ENCODE measurements around the gene CNTN5.

CNTN5 gene

DNA sequence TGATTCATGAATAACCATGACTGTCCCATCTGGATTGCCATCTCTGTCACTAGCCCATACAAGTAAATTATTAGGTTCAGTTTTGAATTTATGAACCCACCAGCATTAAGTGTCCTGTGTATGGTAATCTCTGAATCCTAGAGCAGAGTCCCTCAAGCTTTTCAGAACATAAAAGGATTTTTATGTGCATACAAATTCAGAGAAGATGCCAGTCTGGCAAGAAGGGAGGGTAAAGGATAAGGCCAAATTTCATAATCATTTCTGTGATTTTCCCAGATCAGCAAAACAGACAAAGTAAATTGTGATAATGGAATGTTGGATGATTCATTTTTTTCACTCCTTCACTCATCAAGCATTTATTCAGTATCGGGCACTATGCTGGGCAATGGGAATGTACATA lies 1295.2 kb downstream of the CNTN5 start:
- H3K4me3 ChIP-seq (ENCODE audit: low read length) = no peak overlapping the region
- no peak for TF ChIP-seq ZNF274 (IDR thresholded peaks at IDR 0.05; ENCODE audit: low read depth, low read length)

DNA sequence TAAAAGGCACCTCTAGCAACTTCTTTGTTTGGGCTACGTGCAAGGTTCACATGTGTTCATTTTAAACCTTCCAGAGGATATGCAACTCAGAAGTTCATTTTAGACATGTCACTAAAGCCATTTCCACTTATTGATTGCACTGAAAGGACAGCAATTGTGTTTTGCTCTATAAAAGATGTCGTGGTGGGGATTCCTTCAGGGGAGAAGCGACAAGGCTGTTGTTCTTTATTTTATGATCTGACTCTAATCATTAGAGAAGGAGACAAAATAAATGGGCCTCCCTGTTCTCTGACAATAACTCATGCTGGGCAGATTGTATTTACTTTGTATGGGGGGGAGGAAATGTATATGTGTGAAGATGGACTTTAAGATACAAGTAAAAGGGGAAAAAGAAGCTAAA lies 1296.2 kb downstream of the CNTN5 start:
- no peak overlapping the region for H3K4me3 ChIP-seq (ENCODE audit: low read length)
- no peak for TF ChIP-seq ZNF274 (IDR thresholded peaks at IDR 0.05; ENCODE audit: low read depth, low read length)

DNA sequence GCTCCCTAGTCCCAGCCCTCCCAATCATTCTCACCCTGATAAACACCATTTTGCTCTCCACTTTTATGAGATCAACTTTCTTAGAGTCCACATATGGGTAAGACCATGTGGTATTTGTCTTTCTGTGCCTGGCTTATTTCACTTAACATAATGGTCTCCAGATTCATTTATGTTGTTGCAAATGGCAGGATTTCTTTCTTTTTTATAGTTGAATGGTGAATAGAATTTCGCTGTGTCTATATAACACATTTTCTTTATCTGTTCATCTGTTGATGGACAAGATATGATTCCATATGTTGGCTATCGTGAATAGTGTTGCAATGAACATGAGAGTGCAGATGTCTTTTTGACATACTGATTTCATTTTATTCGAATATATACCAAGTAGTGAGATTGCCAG lies 1298.9 kb downstream of the CNTN5 start:
- no peak overlapping the region for H3K4me3 ChIP-seq (ENCODE audit: low read length)
- TF ChIP-seq ZNF274 (IDR thresholded peaks at IDR 0.05; ENCODE audit: low read depth, low read length) = no peak

DNA sequence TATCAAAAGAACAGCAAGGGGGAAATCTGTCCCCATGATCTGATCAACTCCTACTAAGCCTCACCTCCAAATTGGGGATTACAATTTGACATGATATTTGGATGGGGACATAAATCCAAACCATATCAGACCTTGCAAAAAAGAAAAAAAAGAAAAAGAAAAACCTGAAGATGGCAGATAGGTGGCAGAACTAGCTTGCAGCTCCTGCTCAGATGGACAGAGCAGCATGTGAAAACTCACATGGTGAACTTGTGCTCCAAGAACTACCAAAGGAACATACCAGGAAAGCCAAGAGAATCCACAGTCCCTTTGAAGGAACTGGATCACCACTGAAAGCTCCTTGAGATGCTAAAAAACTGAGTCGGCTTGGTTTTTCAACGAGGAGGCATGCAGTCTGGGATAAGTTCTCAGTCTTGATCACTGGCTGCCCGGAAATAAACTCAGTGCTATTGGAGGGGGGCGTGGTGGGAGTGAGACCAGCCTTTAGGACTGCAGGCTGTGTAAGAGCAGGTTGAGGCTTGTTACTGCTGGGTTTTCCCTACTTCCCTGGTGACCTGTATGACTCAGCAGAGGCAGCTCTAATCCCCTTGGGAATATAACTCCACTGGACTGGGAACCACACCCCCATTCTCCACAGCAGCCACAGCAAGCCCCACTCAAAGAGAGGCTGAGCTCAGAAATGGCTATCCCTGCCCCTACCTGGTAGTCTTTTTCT lies 1308.0 kb downstream of the CNTN5 start:
- H3K4me3 ChIP-seq (ENCODE audit: low read length) = no peak overlapping the region
- TF ChIP-seq ZNF274 (IDR thresholded peaks at IDR 0.05; ENCODE audit: low read depth, low read length) = no peak

DNA sequence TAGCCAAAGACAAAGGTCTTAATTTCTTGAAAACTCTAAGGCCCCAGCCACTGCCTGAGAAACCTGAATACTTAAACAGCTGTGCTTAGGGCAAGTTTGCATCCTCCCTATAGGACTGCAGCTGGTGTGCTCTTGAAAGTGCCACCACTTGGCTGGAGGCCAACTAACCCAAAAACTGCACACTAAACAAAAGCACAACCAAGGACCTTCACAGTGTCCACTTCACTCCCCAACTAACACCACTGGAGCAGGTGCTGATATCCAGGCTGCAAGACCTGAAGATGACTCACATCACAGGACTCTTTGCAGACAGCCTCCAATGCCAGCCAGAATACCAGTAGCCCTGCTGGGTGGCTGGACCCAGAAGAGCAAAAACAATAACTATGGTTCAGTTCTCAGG lies 1308.6 kb downstream of the CNTN5 start:
- no peak for TF ChIP-seq ZNF274 (IDR thresholded peaks at IDR 0.05; ENCODE audit: low read depth, low read length)

DNA sequence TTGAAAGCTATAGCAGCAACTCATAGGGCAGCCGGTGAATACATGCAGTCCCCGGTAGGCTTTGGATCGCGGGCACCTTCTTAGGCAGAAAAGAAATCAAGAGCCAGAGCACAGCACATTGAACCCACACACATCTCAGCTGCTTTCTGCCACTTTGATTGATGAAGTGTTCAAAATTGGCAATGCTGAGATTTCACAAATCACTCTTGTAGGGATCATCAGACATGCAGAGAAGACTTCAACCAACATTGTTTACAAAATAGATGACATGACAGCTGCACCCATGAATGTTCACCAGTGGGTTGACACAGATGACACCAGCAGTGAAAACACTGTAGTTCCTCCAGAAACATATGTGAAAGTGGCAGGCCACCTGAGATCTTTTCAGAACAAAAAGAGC lies 1316.1 kb downstream of the CNTN5 start:
- H3K4me3 ChIP-seq (ENCODE audit: low read length) = no peak overlapping the region
- no peak for TF ChIP-seq ZNF274 (IDR thresholded peaks at IDR 0.05; ENCODE audit: low read depth, low read length)

More for the DNA sequence above, 1308.6 kb downstream of the CNTN5 start:
- H3K4me3 ChIP-seq (ENCODE audit: low read length) = no peak overlapping the region

DNA sequence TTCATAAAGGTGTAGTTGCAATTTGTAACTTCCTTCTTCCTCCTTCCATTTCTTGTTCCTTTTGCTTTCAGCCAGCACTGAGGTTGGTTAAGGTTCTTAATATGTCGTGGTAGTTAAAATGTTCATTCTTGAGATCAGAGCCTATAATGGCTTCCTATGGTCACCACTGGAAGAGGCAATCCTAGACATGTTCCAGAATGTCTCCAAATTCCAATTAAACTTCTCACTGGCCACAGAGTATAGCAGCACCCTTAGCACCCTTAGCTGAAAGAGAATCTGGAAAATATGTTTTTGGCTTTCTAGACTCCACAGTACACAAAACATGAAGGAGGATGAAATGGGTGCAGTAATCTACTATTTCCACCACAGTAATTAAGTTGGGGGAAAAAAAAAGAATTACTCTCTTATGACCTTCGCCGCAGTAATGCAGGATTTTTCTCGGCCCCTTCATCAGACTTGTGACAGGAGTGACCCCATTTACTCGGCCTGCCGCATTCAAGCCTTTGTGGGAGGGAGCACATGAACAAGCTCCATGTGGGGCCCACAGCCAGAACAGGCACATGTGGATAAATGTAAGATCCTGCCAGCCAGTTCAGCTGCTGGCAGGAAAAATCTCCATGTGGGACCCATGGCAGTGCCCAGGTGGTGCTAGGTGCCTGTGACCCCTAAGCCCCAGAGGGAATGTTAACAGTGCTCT lies 1317.5 kb downstream of the CNTN5 start:
- no peak overlapping the region for H3K4me3 ChIP-seq (ENCODE audit: low read length)
- no peak for TF ChIP-seq ZNF274 (IDR thresholded peaks at IDR 0.05; ENCODE audit: low read depth, low read length)

DNA sequence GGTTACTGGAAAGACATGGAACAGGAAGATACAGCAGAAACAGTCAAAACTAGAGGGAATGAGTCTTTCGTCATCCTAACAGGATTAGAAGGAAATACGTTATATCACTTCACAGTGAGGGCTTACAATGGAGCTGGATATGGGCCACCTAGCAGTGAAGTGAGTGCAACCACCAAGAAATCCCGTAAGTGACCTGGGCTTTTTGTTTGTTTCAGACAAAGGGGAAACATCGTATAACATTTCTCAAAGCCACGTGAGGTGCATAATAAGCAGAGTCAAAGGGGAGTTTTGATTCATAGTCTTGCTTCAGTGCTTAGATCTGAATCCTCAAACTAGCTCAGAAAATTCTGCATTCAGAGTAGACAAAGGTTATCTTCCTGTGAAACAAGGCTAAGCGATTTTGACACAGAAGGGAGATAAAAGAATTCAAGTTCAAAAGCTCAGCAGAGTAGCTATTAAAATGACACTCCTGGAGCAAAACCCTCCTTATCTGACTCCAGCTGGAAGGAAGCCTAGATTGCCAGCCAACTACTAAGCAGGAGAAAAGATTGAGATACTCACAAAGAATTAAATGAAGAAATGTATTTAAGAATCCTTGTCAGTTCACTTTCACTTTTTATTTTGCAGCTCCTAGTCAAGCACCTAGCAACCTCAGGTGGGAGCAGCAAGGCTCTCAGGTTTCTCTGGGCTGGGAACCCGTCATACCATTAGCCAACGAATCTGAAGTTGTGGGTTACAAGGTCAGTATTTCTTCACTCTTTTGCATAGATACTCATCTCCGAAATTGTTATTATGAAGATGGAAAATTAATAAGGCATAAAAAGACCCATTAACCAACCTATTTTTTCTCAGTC lies 1319.9 kb downstream of the CNTN5 start:
- H3K4me3 ChIP-seq (ENCODE audit: low read length) = no peak overlapping the region
- TF ChIP-seq ZNF274 (IDR thresholded peaks at IDR 0.05; ENCODE audit: low read depth, low read length) = no peak

DNA sequence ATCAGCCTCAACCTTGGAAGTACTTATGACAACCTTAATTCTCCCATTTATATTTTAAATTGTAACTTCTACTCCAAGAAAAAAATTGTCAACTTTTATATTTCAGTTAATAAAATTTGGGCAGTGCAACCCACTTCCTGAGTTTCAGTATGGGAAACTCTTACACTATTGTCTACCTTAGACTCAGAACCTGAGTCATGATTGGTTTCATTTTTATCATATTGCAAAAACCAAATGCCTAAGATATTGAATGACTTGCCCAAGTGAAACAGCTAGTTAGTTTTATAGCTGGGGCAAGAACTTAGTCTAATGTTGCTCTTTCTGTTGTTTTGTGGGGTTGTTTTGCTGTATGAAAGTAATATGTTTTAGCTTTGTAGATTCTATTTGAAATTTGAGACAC lies 1332.3 kb downstream of the CNTN5 start:
- TF ChIP-seq ZNF274 (IDR thresholded peaks at IDR 0.05; ENCODE audit: low read depth, low read length) = no peak
- no peak overlapping the region for H3K4me3 ChIP-seq (ENCODE audit: low read length)

DNA sequence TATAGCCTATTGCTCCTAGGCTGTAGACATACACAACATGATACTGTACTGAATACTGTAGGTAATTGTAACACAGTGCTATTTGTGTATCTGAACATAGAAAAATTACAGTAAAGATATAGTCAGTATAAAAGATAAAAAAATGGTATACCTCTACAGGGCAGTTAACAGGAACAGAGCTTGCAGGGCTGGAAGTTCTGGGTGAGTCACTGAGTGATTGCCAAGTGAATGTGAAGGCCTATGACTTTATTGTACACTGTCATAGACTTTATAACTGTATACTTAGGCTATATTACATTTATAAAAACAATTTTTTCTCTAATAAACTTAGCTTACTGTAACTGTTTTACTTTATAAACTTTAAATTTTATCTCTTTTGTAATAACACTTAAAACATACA lies 1334.0 kb downstream of the CNTN5 start:
- H3K4me3 ChIP-seq (ENCODE audit: low read length) = no peak overlapping the region
- TF ChIP-seq ZNF274 (IDR thresholded peaks at IDR 0.05; ENCODE audit: low read depth, low read length) = no peak

DNA sequence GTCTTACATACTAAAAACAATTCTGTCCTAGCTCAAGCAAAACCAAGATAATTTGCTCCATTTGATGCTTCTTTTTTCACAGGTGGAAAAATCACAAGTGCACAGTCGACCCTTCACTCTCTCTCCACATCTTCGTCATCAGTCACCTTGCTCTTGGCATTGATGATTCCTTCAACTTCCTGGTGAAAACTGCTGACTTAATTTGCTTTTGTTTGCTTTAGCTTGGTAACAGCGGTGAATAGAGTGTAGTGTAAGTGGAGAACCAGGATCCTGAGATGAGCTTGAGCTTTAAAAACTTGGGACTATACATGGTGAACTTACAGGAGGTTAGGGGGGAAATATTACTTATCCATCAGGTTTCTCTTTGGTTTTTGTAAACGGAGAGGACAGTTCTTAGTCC lies 1335.3 kb downstream of the CNTN5 start:
- H3K4me3 ChIP-seq (ENCODE audit: low read length) = no peak overlapping the region
- no peak for TF ChIP-seq ZNF274 (IDR thresholded peaks at IDR 0.05; ENCODE audit: low read depth, low read length)

DNA sequence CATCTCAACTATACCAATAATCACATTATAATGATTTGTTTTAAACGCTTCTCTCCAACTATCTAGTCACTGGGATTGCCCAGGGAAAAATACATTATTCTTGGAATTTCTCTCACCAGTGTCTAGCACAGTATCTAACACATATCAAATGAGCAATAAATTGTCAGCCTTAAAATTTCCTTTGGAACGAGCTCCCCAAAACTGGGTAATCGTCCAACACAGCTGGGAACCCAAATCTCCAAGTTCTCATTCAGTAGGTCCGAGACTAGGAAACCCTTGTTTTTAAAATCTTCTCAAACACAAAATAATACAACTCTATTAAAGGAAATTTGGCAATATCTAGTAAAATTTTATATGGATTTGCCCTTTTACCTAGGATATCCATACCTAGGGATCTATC lies 1338.5 kb downstream of the CNTN5 start:
- TF ChIP-seq ZNF274 (IDR thresholded peaks at IDR 0.05; ENCODE audit: low read depth, low read length) = no peak
- H3K4me3 ChIP-seq (ENCODE audit: low read length) = no peak overlapping the region

DNA sequence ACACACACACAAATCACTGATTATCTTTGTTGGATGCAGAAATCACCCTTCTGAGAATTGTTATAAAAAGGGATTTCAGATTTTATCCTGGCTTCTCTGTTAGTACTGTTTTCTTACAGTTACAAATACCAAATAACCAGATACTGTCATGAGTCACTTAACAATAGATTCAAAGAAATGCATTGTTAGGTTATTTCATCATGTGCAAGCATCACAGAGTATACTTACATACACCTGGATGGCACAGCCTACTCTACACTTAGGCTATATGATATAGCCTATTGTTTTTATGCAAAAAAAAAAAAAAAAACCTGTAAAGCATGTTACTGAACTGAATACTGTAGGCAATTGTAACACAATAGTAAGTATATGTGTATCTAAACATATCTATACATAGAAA lies 1347.1 kb downstream of the CNTN5 start:
- H3K4me3 ChIP-seq (ENCODE audit: low read length) = no peak overlapping the region
- no peak for TF ChIP-seq ZNF274 (IDR thresholded peaks at IDR 0.05; ENCODE audit: low read depth, low read length)

DNA sequence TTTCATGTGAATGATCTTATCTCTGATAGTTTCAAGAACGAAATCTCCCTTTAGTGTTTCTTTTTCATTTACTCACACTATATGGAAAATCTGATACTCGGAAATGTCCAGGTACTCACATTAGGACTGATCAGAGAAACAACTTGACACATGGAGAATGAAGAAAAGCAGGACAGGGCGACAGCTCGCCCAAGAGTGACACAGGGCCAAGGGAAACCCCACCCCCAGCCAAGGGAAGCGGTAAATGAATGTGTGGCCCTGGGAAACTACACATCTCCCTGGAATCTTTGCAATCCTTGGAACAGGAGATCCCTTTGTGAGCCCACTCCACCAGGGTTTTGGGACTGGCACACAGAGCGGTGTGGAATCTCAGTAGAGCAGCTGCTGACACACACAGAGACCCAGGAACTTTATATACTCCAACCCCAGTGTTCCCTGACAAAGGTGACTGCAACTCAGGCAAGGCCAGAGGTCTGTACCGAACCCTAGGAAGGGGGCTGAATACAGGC lies 1362.7 kb downstream of the CNTN5 start:
- H3K4me3 ChIP-seq (ENCODE audit: low read length) = no peak overlapping the region
- no peak for TF ChIP-seq ZNF274 (IDR thresholded peaks at IDR 0.05; ENCODE audit: low read depth, low read length)
